ENCODE results near the gene RMC1.
A peak's percentile ranks its signal among the peaks of the same experiment; 100 is the strongest.
"Not testable (repeated sequence)": the region's sequence is repeated elsewhere in the genome, so short reads cannot be mapped to it uniquely, and the experiment has no call there.

The RMC1 gene

DNA sequence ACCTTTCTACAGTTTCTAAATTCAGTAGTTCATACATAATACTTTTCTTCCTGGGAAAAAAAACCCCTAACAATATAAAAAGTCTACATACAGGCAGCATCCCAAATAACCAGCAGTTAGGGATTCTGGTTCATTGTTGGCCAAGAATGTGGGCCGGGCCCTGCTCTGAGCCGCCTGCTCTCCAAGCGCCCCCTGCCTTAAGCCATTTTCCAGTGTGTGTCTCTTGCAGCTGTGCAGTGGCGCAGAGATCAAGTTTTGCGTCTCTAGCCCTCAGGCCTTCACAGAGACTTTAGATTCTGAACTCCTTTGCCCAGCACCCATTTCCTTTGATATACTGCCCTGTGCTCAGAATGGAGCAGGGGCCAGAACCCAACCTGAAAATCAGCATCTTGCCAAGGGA, 32.9 kb downstream of the RMC1 start:
- peak; percentile 46 for DNase-seq

DNA sequence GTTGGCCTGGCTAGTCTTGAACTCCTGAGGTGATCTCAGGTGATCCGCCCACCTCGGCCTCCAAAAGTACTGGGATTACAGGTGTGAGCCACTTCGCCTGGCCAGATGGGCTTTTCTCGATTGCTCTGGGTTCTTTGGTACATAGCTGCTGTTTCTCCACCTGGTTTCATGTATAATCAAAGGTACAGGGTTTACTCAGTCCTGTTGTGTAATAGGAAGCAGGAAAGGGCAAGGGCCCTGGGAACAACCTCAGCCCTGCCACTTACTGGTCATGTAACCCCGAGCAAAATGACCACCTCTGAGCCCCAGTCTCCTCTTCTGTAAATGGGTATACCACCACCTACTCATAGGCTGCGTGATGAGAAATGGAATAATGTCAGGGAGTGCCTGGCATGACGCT, 34.0 kb downstream of the RMC1 start:
- DNase-seq, result no peak

DNA sequence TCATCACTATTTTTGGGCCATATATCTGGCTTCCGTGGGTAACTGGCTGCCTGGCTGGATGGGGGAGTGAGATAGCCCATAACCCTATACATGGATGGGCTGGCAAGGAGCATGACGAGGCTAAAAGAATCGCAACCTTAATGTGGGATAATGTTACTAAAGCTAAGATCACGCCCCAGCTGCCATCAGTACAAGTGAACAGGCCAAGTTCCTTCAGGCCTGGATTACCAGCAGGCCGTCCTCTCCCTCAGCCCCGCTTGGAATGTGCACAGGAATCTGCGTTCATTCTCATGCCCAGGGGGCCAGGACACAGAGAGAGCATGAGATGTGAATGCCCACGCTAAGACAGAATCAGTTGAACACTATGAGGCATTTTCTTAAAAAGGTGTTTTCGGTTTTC, 34.7 kb downstream of the RMC1 start:
- DNase-seq, result no peak

DNA sequence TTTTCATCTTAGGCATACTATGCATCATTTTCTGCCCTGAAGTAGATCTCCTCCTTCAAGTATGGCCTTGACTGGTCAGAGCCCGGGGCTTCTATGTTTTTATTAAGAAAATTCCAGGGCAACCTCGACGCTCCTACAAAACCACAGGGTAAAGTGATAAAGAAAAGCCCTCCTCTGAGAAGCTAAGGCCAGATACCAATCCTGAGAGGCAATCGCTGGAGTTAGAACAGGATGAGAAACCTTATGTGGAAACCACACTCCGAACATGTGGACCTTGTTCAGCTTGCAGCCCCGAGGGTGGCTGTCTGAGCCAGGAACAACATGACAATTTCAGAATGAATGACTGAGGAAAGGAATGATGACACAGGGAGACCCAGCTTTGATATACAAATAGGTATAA, 35.6 kb downstream of the RMC1 start:
- no peak for DNase-seq

DNA sequence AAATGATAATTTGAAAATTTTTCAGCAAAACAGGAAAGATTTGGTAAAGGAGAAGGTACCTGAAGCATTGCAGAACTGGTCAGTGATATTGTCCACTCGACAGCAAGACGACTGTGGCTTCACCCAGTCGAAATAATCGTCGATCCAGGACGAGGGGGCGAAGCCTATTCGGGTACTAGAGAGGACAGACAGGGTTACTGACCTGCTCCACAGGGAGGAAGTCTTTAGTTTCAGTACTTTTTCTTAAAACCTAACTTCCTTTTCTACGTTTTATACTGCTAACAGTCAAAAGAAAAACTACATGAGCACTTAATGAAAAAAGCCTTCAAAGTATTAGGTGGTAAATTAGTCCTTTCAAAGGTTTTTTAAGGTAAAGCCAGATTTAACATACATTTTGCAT, 36.0 kb downstream of the RMC1 start:
- DNase-seq, result no peak

DNA sequence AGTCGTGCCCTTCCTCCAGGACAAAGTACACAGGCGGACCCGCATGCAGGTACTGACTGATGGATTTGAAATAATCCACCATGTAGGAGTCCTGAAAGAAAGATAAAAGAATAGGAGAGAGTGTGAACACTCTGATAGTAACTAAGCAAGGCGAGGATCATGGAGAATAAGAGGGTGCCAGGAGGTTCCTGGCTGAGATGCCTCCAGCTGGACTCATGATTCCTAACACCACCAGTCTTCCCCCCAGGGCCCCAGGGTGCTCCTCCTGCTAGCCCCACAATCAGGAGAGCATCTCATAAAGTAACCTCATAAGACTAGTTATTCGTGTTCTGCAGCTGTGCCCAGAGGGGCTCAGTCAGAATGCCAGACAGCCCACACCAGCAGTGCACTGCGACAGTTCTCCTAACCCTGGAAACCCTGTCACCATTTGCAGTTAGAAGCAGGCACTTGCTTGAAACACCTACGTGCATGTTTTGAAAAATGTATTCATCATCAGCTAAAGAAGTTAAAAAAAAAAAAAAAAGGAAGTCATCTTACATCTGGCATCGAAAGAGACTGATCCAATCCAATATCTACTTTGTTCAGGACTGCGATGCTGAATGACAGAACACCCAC, 36.7 kb downstream of the RMC1 start:
- no peak for DNase-seq

DNA sequence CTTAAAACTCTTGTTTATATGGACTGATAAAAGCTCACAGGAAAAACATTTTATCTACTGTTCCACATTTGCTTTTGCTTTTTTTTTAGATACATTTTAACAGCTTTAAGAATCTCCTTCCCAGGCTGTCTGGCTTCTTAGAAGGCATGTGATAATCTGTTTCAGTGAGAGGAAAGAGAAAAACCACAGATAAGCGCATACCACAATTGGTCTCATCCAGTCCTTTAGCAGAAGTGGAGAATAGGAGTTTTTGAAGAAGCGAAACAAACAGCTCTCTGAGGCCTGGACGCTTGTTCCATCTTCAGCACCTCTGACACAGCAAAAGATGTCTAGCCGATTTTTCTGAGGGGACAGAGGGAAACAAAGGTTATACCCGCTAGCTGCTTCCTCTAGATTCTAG, 37.6 kb downstream of the RMC1 start:
- DNase-seq, result no peak

DNA sequence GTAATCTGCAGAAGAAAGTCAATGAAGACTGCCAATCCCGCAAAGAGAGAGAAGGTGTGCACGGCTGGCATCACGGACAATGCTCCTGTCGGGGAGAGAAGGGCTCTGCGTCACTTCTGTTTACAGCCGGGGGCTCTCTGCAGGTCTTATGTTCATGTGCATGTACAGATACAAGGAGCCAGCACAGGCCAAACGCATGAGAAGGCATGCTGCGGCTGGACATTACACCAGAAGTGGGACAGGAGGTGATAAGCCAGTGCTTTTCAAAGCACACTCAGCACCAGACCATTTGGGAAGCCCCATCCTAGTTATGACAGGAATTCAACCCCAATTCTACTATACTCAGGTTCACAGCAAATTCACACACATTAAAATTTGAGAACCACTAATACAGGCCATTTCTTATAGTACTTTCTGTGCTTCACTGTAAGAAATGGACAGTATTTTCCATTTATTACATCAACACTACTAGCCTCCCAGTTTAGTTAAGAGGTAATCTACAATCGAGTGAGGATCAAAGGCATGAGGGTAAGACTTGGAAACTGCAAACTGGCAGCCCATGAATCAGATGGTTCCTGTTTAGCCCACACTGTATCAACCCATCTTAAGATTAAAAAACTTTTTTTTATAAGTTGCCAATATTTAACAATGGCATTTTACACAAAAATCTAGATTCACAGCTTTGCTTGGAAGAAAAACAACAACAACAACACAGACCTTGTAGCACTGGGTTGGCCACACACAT, 38.2 kb downstream of the RMC1 start:
- no peak for DNase-seq

DNA sequence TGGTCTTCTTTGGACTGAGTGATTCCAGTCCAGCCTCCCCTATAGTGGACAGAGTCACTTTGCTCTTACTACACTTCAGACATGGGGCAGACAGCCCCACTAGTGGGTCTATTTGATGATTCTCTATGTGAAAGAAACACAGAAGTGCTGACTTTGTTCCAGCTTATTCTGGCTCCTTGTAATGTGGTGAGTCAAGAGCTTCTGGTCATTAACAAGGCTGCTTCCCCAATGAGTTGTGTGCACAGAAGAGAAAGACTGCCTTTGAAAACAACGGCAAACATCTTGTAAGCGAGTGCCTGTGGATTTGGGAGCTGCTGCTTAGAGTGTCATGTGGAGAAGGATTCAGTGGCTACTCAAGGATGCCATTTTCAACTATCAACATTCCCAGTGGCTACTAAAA, 39.1 kb downstream of the RMC1 start:
- DNase-seq, result no peak

DNA sequence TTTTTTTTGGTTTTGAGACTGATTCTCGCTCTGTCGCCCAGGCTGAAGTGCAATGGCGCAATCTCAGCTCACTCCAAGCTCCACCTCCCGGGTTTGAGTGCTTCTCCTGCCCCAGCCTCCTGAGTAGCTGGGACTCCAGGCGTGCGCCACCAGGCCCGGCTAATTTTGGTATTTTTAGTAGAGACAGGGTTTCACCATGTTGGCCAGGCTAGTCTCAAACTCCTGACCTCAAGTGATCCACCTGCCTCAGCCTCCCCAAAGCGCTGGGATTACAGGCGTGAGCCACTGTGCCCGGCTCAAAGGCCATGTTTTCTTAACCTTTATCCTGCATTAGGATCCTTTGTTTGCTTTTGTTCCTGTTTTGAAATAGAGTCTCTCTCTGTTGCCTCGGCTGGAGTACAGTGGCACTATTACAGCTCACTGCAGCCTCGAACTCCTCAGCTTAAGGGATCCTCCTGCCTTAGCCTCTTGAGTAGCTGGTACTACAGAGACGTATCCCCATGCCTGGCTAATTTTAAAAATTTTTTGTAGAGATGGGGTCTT, 42.0 kb downstream of the RMC1 start:
- no peak for DNase-seq

DNA sequence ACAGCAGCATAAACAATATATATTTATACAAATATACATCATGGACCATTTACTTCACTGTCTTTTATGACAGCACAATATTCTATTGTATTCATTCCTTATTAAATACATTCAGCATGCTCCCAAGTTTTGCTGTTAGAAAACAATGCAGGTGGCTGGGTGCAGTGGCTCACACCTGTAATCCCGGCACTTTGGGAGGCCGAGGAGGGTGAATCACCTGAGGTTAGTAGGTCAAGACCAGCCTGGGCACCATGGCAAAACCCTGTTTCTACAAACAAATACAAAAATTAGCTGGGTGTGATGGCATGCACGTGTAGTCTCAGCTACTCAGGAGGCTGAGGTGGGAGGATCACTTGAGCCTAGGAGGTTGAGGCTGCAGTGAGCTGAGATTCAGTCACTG, 44.0 kb downstream of the RMC1 start:
- DNase-seq, result no peak

DNA sequence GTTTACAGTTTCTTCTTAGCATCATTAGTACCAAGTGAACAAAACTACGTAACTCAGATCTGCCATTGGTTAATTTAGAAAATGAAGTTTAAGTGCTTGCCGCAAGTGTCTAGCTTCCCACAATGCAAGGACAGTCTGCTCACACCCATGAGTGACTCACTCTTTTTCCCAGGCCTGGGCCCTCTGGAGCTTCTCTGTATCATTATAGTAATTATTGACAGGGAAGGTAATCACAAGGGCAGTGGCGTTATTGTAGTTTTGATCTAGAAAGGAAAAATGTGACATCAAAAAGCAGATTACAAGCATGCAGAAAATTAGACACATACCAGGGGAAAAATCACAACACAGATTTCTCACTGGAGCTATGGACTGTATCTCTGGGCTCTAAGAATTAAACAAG, 44.5 kb downstream of the RMC1 start:
- no peak for DNase-seq

DNA sequence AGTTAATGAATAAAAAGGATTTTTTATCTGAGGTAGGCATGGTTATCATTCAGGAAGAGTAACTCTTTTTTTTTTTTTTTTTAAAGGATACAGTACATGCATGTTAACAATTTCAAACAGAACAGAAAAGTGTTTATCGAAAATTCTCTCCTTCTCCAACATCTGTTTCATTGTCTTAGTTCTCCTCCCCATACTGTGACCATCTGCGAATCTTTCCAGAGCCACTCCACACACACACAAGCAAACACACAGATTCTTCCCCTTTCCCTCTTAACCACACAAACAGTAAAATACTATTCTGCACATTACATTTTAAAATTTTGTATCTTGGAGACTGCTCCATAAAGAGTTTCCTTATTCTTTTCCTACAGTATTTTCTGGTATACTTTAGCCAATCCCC, 45.0 kb downstream of the RMC1 start:
- DNase-seq, result no peak

DNA sequence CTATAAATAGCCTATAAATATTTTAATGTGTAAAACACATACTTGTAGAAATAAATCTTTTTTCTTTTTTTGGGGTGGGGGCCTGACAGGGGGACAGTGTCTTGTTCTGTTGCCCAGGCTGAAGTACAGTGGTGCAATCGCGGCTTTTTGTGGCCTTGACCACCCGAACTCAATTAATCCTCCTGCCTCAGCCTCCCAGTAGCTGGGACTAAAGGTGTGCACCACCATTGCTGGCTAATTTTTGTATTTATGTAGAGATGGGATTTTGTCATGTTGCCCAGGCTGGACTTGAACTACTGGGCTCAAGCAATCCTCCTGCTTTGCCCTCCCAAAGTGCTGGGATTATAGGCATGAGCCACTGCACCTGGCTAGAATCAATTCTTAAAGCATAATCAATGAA, 45.4 kb downstream of the RMC1 start:
- no peak for DNase-seq

DNA sequence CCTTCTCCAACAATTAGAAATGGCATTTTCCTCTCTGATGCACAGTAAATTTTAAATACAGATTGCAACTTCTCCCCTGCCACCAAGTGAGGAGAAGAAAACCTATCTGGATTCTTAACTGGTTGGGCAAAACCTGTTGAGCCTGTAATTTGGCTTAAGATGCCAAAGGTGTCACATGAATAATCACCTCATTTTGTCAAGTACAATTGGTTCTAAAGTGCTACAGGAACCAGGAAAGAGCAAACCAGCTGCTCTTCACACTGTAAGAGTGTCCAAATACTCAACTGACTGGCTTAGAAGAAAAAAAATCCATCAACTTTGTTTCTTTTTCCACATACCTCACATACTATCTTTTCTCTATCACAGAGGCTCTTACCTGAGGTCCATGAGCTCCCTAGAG, 47.6 kb downstream of the RMC1 start:
- no peak for DNase-seq

DNA sequence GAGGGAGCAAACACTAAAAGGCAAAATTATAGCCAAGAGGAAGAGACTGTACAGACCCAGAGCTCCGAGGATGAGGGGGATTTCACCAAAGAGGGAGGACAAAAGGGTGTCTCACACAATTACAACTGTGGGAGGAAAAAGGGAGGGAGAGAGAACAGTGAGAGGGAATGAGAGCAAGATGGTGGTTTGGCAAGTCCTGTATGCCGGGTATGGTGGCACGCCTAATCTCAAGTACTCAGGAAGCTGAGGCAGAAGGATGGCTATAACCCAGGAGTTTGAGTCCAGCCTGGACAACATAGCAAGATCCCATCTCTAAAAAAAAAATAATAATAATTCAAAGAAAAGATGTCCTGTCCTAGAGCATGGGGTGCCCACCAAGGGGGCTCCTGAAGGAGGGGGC, 48.7 kb downstream of the RMC1 start:
- DNase-seq, result no peak

DNA sequence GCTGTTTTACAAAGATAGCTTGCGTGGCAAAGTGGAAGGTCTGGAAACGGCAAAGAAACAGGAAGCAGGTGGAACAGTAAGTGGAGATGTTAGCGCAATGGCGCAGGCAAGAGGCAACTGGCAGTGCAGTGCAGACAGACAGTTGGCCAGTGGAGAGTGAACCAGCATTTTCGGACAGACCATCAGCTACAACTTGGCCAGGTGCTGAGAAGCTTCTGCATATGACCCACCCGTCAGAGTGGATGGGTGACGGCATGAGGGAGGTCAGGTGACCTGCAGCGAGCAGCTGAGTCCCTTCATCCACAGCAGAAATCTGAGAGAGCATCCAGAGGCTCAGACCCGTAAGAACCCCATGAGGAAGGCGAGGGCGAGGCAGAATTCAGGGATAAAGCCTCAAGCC, 49.2 kb downstream of the RMC1 start:
- DNase-seq, result no peak

DNA sequence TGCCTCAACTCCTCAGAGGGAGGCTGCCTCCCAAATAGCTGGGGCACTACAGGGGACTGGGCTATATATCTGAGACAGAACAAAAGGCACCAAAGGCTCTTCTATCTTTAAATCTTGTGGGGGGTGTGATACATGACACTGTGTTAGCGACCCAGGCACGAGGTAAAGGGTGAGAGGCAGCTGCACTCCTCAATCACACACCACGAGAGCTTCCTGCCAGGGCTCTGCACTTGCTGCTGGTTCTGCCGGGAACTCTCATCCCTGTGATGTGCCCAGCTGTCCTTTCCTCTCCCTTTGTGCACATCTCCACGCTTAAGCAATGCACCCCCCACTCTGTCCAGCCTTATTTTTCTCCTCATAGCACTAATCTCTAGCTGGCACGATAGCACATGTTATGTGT, 50.6 kb downstream of the RMC1 start:
- DNase-seq, result no peak

DNA sequence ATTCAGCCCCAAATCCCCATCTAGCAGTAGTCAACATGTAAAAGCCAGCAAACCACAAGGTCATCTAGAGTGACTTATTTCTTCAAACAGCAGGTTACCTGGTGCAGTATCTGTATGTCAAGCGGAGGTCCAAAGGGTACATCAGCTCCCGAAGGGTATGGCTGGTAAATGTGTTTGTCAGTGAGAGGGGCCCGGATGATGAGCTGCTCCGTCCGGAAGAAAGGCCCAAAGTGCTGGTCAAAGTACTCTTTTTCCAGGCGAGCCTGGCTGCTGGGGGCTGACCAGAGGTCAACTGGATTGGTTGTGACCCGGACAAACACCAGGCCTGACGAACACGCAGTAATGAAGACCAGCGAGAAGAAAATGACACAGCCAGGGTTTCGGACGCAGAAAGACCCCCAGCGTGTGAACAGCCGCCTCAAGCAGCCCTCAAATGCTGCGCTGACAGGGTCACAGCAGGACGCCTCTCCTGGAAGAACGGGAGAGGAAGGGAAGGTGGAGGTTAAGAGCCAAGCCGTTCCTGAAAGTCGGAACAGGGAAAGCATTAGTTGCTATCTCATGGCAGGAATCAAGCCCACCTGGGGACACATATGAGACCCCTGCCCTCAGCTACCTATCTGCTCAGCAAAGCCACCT, 53.0 kb downstream of the RMC1 start:
- no peak for DNase-seq

DNA sequence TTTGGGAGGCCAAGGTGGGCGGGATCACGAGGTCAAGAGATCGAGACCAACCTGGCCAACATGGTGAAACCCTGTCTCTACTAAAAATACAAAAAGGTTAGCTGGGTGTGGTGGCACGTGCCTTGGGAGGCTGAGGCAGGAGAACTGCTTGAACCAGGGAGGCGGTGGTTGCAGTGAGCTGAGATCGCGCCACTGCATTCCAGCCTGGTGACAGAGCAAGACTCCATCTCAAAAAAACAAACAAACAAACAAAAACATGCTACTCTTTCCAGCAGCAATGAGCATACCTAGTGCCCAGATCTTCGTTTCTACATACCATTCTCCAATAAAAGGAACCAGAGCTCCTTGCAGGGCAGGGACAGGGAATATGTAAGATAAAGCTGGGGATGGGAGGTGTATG, 54.2 kb downstream of the RMC1 start:
- not testable (repeated sequence) for DNase-seq

DNA sequence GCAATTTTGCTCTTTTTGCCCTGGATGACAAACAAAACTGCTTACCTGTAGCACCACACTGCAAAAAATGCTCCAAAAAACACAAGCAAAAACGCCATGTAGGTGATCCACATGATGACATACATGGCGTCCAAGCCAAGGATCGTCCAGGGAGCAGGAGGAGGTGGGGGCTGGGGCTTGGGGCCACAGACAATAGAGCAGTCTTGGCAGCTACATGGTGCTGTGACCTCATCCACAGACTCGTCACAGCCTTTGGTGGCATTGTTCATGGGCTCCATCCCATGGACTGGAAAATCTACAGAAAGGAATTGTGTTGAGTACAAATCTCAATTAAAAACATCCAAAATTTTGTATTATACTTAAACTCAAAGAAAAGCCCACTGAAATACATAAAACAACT, 56.9 kb downstream of the RMC1 start:
- no peak for DNase-seq

DNA sequence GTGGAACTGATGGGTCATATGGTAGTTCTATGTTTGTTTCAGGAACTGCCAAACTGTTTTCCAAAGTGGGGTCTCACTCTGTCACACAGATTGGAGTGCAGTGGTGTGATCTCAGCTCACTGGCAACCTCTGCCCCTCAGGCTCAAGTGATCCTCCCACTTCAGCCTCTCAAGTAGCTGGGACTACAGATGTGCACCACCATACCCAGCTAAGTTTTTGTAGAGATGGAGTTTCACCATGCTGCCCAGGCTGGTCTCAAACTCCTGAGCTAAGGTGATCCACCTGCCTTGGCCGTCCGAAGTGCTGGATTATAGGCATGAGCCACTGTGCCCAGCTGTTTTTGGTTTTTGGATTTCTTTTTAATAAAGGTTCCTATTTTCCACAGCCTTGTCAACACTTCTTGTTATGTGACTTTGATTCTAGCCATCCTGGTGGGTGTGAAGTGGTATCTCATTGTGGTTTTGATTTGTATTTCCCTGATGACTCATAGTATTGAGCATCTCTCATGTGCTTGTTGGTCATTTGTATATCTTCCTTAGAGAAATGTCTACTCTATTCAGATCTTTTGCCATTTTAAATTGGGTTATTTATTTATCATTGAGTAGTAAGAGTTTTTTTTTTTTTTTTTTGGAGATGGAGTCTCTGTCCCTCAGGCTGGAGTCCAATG, 60.2 kb downstream of the RMC1 start:
- DNase-seq, result no peak

DNA sequence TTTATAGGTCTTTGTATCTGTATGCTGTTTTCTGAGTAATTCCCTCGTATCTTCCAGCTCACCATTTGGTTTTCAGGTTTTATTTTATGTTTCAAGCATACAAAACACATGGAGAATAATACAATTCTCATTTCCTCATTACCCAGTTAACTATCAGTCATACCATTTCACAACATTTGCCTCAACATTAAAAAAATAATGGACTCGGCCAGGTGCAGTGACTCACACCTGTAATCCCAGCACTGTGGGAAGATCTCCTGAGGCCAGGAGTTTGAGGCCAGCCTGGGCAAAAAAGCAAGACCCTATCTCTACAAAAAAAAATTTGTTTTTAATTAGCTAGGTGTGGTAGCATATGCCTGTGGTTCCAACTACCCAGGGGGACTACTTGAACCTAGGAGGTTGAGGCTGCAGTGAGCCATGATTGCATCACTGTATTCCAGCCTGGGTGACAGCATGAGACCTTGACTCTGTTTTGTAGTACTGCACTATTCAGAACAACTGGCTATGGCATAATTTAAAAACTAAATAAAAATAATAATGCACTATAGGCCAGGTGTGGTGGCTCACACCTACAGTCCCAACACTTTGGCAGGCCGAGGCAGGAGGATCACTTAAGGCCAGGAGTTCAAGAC, 62.7 kb downstream of the RMC1 start:
- no peak for DNase-seq
